ENCODE results near the gene REEP1.

DNA sequence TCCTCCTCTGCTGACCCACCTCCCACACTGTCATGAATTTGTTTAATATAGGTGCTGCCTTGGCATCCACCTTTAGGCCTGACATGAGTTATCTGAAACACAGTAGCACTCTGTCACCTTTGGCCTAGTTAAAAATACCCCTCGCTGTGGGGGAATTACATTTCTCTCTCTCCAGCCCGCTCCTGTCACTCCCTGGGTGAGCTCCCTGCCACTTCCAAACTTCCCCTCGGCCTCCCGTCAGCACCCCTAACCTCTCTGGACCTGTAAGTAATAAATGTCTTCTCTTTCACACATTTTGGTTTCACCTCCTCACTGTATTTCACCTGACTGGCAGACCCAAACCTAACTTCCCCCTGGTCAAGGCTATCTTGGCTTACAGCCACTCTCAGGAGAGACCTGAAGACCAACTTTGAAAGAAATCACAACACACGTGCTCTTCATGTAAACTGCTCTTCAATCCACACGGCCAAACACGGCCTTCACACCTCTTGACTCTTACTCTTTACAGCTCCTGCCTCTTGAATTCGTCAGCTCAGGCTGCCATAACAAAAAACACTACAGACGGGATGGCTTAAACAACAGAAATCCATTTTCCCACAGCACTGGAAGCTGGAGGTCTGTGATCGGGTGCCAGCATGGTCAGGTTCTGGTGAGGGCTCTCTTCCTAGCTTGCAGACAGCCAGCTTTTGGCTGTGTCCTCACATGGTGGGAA, 28.3 kb downstream of the REEP1 start:
- TF ChIP-seq POLR2A (IDR thresholded peaks at IDR 0.05), result no peak
- TF ChIP-seq, protein P1, sequence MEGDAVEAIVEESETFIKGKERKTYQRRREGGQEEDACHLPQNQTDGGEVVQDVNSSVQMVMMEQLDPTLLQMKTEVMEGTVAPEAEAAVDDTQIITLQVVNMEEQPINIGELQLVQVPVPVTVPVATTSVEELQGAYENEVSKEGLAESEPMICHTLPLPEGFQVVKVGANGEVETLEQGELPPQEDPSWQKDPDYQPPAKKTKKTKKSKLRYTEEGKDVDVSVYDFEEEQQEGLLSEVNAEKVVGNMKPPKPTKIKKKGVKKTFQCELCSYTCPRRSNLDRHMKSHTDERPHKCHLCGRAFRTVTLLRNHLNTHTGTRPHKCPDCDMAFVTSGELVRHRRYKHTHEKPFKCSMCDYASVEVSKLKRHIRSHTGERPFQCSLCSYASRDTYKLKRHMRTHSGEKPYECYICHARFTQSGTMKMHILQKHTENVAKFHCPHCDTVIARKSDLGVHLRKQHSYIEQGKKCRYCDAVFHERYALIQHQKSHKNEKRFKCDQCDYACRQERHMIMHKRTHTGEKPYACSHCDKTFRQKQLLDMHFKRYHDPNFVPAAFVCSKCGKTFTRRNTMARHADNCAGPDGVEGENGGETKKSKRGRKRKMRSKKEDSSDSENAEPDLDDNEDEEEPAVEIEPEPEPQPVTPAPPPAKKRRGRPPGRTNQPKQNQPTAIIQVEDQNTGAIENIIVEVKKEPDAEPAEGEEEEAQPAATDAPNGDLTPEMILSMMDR (IDR thresholded peaks at IDR 0.05), result no peak

Measured in Peyer's patch (tissue), 4 donors.